HepG2 (cell line): Measurements from ENCODE around the gene TUBA4B. TPM values are rescaled to one million over a fixed set of nuclear protein-coding genes. Genes with fewer than 3 reads are reported as not detected.

Experiments used
- ATAC-seq: fragments of 200-7000 bp; cut with Tn5 transposase; 3 replicates; pipeline ENCODE4 v1.9.1; 2020; ENCODE audit warnings: mild to moderate bottlenecking, moderate library complexity
- BruUV-seq: library from RNA; stranded (reverse); fragments of 400-500 nt; replicated peaks from 2 replicates; lab custom pipeline; 2021; lab: Mats Ljungman, UMichigan
- CTCF ChIA-PET: fragments of 300-600 bp; formaldehyde crosslinking; extraction: SDS; loops from one replicate; lab custom pipeline; 2021; ENCODE audit warnings: low total read pairs, inconsistent platforms, low intra/inter-chr PET ratio; lab: Yijun Ruan, JAX
- POLR2A ChIA-PET: fragments of 350-600 bp; sonication (Branson Sonifier 250); formaldehyde crosslinking; loops from one replicate; lab custom pipeline; 2020; ENCODE audit warnings: antibody characterized with exemption, inconsistent platforms; lab: Yijun Ruan, JAX
- DNase-seq: peaks from one replicate; pipeline ENCODE4 v3.0.0-alpha.2; 2015; ENCODE audit warnings: low spot score
- FAIRE-seq: peaks from 3 replicates; lab custom pipeline; 2011; peaks lifted over from hg19 to GRCh38; lab: Jason Lieb, UNC
- H2AFZ ChIP-seq: one replicate; pipeline ENCODE4 v1.6.1; 2011; ENCODE audit warnings: low read length, inconsistent platforms
- H3K27ac ChIP-seq: fragments of 300-600 bp; 3 replicates; pipeline ENCODE4 v1.8.0; 2011; ENCODE audit warnings: mixed run types, mild to moderate bottlenecking, mixed read lengths, low read length, inconsistent platforms; ENCODE audit not compliant: insufficient read depth; ENCODE audit errors: extremely low read length
- H3K27me3 ChIP-seq, 2 experiments: fragments of 200-600 bp in 1 of 2; 2 replicates in 1 of 2; 3 replicates in 1 of 2; pipeline versions ENCODE4 v1.6.0 to v1.8.0; 2011; ENCODE audit warnings: low read length in 2 of 2, mild to moderate bottlenecking in 2 of 2, moderate library complexity in 2 of 2, inconsistent platforms in 1 of 2; ENCODE audit not compliant: insufficient read depth in 2 of 2, control insufficient read depth in 1 of 2
- H3K36me3 ChIP-seq, 2 experiments: fragments of 200-600 bp in 1 of 2; replicated peaks in 1 of 2; 2 replicates in 1 of 2; 3 replicates in 1 of 2; pipeline versions ENCODE4 v1.5.1 to v1.8.0; 2011; ENCODE audit warnings: low read length in 2 of 2, inconsistent platforms in 1 of 2; ENCODE audit not compliant: insufficient read depth in 2 of 2, control insufficient read depth in 1 of 2
- H3K4me1 ChIP-seq: 2 replicates; pipeline ENCODE4 v1.5.1; 2012; ENCODE audit warnings: low read length, inconsistent platforms; ENCODE audit not compliant: insufficient read depth
- H3K4me2 ChIP-seq: 2 replicates; pipeline ENCODE4 v1.6.0; 2011; ENCODE audit warnings: low read depth, low read length, inconsistent platforms
- H3K4me3 ChIP-seq, 3 experiments: fragments of 200-600 bp in 1 of 3; sonication (generic), shearing (Covaris generic) in 1 of 3; replicated peaks in 1 of 3; 2 replicates each; pipeline ENCODE4 v1.5.1; 2011 to 2016; ENCODE audit warnings: low read length in 3 of 3, inconsistent platforms in 2 of 3, low read depth in 2 of 3, mild to moderate bottlenecking in 2 of 3, control low read depth in 1 of 3, mixed read lengths in 1 of 3; ENCODE audit not compliant: insufficient read depth in 1 of 3
- H3K79me2 ChIP-seq: one replicate; pipeline ENCODE4 v1.6.1; 2011; ENCODE audit warnings: low read length, inconsistent platforms; ENCODE audit not compliant: insufficient read depth
- H3K9ac ChIP-seq: 2 replicates; pipeline ENCODE4 v1.6.0; 2011; ENCODE audit warnings: mild to moderate bottlenecking, low read depth, low read length, inconsistent platforms; ENCODE audit not compliant: insufficient read depth
- H3K9me3 ChIP-seq: 2 replicates; pipeline ENCODE4 v1.5.1; 2012; ENCODE audit warnings: mild to moderate bottlenecking, low read length
- H4K20me1 ChIP-seq: 2 replicates; pipeline ENCODE4 v1.6.0; 2011; ENCODE audit warnings: inconsistent platforms, mild to moderate bottlenecking, low read length, moderate library complexity; ENCODE audit not compliant: insufficient read depth
- BCL3 ChIP-seq: sonication (generic); formaldehyde crosslinking; IDR thresholded peaks from 2 replicates; pipeline ENCODE4 v1.5.1; 2020; ENCODE audit warnings: mild to moderate bottlenecking, missing genetic modification reagents, moderate library complexity
- FOXC1 ChIP-seq: sonication (generic); formaldehyde crosslinking; IDR thresholded peaks from 2 replicates; pipeline ENCODE4 v1.8.0; 2022; ENCODE audit warnings: mild to moderate bottlenecking, missing genetic modification reagents, borderline replicate concordance
- KAT8 ChIP-seq: IDR thresholded peaks from 2 replicates; pipeline ENCODE4 v1.6.1; 2016; ENCODE audit warnings: missing genetic modification reagents, missing compliant biosample characterization
- MLX ChIP-seq: IDR thresholded peaks from 2 replicates; pipeline ENCODE4 v1.6.1; 2016
- MYC ChIP-seq: sonication (generic); formaldehyde crosslinking; IDR thresholded peaks from 2 replicates; pipeline ENCODE4 v1.9.0; 2021; ENCODE audit warnings: missing genetic modification reagents, borderline replicate concordance
- NFRKB ChIP-seq: fragments of 450-650 bp; IDR thresholded peaks from 2 replicates; pipeline ENCODE4 v1.6.1; 2017
- POGZ ChIP-seq: sonication (generic); formaldehyde crosslinking; IDR thresholded peaks from 2 replicates; pipeline ENCODE4 v1.4.0; 2020; ENCODE audit warnings: mild to moderate bottlenecking, missing genetic modification reagents
- SOX6 ChIP-seq, 2 experiments: fragments of 450-650 bp in 1 of 2; sonication (generic) in 1 of 2; formaldehyde crosslinking in 1 of 2; IDR thresholded peaks; 2 replicates each; pipeline versions ENCODE4 v1.4.0 to v1.6.1; 2017 to 2020; ENCODE audit warnings: antibody characterized with exemption in 1 of 2, mild to moderate bottlenecking in 1 of 2, missing genetic modification reagents in 1 of 2
- ZFY ChIP-seq: sonication (generic); formaldehyde crosslinking; IDR thresholded peaks from 2 replicates; pipeline ENCODE4 v1.4.0; 2020; ENCODE audit warnings: missing genetic modification reagents
- ZMYM4 ChIP-seq: sonication (generic); formaldehyde crosslinking; IDR thresholded peaks from 2 replicates; pipeline ENCODE4 v1.8.1; 2023; ENCODE audit warnings: mild to moderate bottlenecking, missing genetic modification reagents
- ZNF230 ChIP-seq: sonication (generic); formaldehyde crosslinking; IDR thresholded peaks from 2 replicates; pipeline ENCODE4 v1.4.0; 2020; ENCODE audit warnings: mild to moderate bottlenecking, missing genetic modification reagents
- ZNF296 ChIP-seq: sonication (generic); formaldehyde crosslinking; conservative IDR thresholded peaks from 2 replicates; pipeline ENCODE4 v1.5.0; 2020; ENCODE audit warnings: mild to moderate bottlenecking, missing genetic modification reagents
- ZNF383 ChIP-seq: sonication (generic); formaldehyde crosslinking; IDR thresholded peaks from 2 replicates; pipeline ENCODE4 v1.4.0; 2020; ENCODE audit warnings: missing genetic modification reagents, mild to moderate bottlenecking, borderline replicate concordance
- ZNF501 ChIP-seq: sonication (generic); formaldehyde crosslinking; IDR thresholded peaks from 2 replicates; pipeline ENCODE4 v1.5.1; 2020; ENCODE audit warnings: mild to moderate bottlenecking, moderate library complexity, missing genetic modification reagents
- ZNF547 ChIP-seq: sonication (generic); formaldehyde crosslinking; IDR thresholded peaks from 2 replicates; pipeline ENCODE4 v1.5.1; 2020; ENCODE audit warnings: mild to moderate bottlenecking, missing genetic modification reagents
- ZNF558 ChIP-seq: sonication (generic); formaldehyde crosslinking; IDR thresholded peaks from 2 replicates; pipeline ENCODE4 v1.9.0; 2022; ENCODE audit warnings: mild to moderate bottlenecking, missing genetic modification reagents, borderline replicate concordance
- WGBS: methylation state at CpG from one replicate; pipeline ENCODE4 v1.1.6; 2017; ENCODE audit warnings: low lambda C conversion rate; 5-methylcytosine and 5-hydroxymethylcytosine counted together
- in situ Hi-C: cut with HindIII; loops from 2 replicates; pipeline ENCODE4 v1.10.0; 2017; ENCODE audit warnings: low pct_unique_long_range_greater_than_20kb; ENCODE audit not compliant: extremely low pct_ligation_motif_present
- intact Hi-C: fragments of 100-400 bp; cut with micrococcal nuclease; formaldehyde crosslinking; loops from one replicate; pipeline ENCODE4 v1.10.0; 2022; ENCODE audit not compliant: unreplicated experiment
- polyA plus RNA-seq, 8 experiments: library from polyadenylated mRNA; depleted of rRNA in 3 of 8; stranded (reverse) in 7 of 8; unstranded in 1 of 8; fragments of >200 nt; fragmentation: Illumina TruSeq in 4 of 8; extraction: Trizol in 4 of 8; gene quantifications; 2 replicates each; pipeline versions ENCODE4 v1.2.1 to v1.2.3, GENCODE V29; 2011 to 2016; ENCODE audit warnings: low read depth in 4 of 8, missing spikeins in 1 of 8, mixed read lengths in 1 of 8; ENCODE audit not compliant: insufficient read depth in 1 of 8
- total RNA-seq, 5 experiments: library from RNA; depleted of rRNA; stranded (reverse); fragments of >200 nt; fragmentation: Illumina TruSeq; extraction: Trizol; gene quantifications; 2 replicates each; pipeline ENCODE4 v1.2.3, GENCODE V29; 2016; ENCODE audit warnings: low read depth in 1 of 5
- TF ChIP-seq, protein P1 (sequence below): sonication (generic); formaldehyde crosslinking; IDR thresholded peaks from 2 replicates; pipeline ENCODE4 v1.9.0; 2022; ENCODE audit warnings: missing genetic modification reagents, mild to moderate bottlenecking, borderline replicate concordance
- TF ChIP-seq, protein P2 (sequence below): sonication (generic); formaldehyde crosslinking; IDR thresholded peaks from 2 replicates; pipeline ENCODE4 v1.8.0; 2022; ENCODE audit warnings: missing genetic modification reagents, mild to moderate bottlenecking, borderline replicate concordance

TUBA4B gene
- total and polyA plus RNA-seq, 2 of the 13 experiments (the other 11 are each of a cell fraction or from before 2014, with no cell fraction given) = 0.18 to 0.22 TPM

- peak; percentile 98 for FAIRE-seq
- in situ Hi-C loops = loop anchor here (5.0 kb wide), 1 partner anchor 127 kb away; the partner anchor contains the start of gene SLC23A3
- intact Hi-C loops = loop anchor here (1.0 to 10.0 kb wide), 4 partner anchors 122 to 242 kb away; partner anchors contain the start of gene CNPPD1
- TF ChIP-seq POGZ = 0 out of 2 replicates have a peak, but pooled peaks have one; percentile 44
- TF ChIP-seq MLX (CRISPR knock-in tag) = 0 out of 2 replicates have a peak, but pooled peaks have one; percentile 21
- TF ChIP-seq ZFY (CRISPR knock-in tag) = peak; percentile 50
- TF ChIP-seq, protein P1, sequence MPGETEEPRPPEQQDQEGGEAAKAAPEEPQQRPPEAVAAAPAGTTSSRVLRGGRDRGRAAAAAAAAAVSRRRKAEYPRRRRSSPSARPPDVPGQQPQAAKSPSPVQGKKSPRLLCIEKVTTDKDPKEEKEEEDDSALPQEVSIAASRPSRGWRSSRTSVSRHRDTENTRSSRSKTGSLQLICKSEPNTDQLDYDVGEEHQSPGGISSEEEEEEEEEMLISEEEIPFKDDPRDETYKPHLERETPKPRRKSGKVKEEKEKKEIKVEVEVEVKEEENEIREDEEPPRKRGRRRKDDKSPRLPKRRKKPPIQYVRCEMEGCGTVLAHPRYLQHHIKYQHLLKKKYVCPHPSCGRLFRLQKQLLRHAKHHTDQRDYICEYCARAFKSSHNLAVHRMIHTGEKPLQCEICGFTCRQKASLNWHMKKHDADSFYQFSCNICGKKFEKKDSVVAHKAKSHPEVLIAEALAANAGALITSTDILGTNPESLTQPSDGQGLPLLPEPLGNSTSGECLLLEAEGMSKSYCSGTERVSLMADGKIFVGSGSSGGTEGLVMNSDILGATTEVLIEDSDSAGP (CRISPR knock-in tag) = peak; percentile 65; the same call in 1 of the 2 replicates
- peak; percentile 73; the same call in 1 of the 2 replicates for TF ChIP-seq ZNF383
- no peak for TF ChIP-seq SOX6 (IDR thresholded peaks at IDR 0.05)
- peak; percentile 10; the same call in 1 of the 2 replicates for TF ChIP-seq SOX6 (CRISPR knock-in tag; IDR thresholded peaks at IDR 0.05)
- TF ChIP-seq ZNF230 (CRISPR knock-in tag) = peak; percentile 70; the same call in 1 of the 2 replicates
- peak; percentile 86; the same call in 1 of the 2 replicates for TF ChIP-seq BCL3 (CRISPR knock-in tag)
- TF ChIP-seq ZMYM4 (CRISPR knock-in tag) = peak; percentile 65; the same call in 1 of the 2 replicates
- TF ChIP-seq ZNF547 (CRISPR knock-in tag) = peak; percentile 83; the same call in 1 of the 2 replicates
- no peak; the same call in 1 of the 2 replicates for TF ChIP-seq ZNF558 (CRISPR knock-in tag)
- no peak for TF ChIP-seq ZNF296
- TF ChIP-seq FOXC1 = 0 out of 2 replicates have a peak, but pooled peaks have one; percentile 18
- peak; percentile 53 for TF ChIP-seq KAT8 (CRISPR knock-in tag)
- TF ChIP-seq MYC = peak; percentile 80
- TF ChIP-seq, protein P2, sequence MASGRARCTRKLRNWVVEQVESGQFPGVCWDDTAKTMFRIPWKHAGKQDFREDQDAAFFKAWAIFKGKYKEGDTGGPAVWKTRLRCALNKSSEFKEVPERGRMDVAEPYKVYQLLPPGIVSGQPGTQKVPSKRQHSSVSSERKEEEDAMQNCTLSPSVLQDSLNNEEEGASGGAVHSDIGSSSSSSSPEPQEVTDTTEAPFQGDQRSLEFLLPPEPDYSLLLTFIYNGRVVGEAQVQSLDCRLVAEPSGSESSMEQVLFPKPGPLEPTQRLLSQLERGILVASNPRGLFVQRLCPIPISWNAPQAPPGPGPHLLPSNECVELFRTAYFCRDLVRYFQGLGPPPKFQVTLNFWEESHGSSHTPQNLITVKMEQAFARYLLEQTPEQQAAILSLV (CRISPR knock-in tag) = peak; percentile 74; the same call in 1 of the 2 replicates
- TF ChIP-seq ZNF501 = peak; percentile 87
- TF ChIP-seq NFRKB = no peak
Measured at GRCh38 chr2:219298759-219299371, 45.8 kb downstream of the TUBA4B start.

More at GRCh38 chr2:219298759-219299371, 45.8 kb downstream of the TUBA4B start:
- Histone ChIP-seq H4K20me1 (no peaks in the 10 kb centered on the region; the same call in 1 of the 2 replicates), H3K36me3 (no peaks in the 10 kb centered on the region), H3K4me3 (peak overlapping the region; percentile 27 to 76 (median 45); a peak in 5 of 6 replicates), H3K9ac (peak overlapping the region; percentile 27; the same call in 1 of the 2 replicates), H3K27me3 (peaks cover 12 to 74% of the 10 kb centered on the region in 2 experiments), H3K4me2 (peak overlapping the region; percentile 99), H3K4me1 (peaks cover 36% of the 10 kb centered on the region), H2AFZ (peak overlapping the region; percentile 98), H3K79me2 (no peaks in the 10 kb centered on the region), H3K27ac (no peak overlapping the region), H3K9me3 (no peaks in the 10 kb centered on the region)
- 18% methylated on average over 15 of the region's 15 CpGs for WGBS
- ChIA-PET CTCF (interaction anchor here (0.8 to 2.9 kb wide), 6 partner anchors 21 to 241 kb away, joined by 3 to 28 read pairs (median 8); partner anchors contain the start of genes ANKZF1, ATG9A, DNAJB2 and NHEJ1), POLR2A (interaction anchor here (0.7 to 1.4 kb wide), 2 partner anchors 40 to 50 kb away, joined by 3 read pairs; no protein-coding TSS in a partner anchor)
- ATAC-seq = peak; percentile 70
- BruUV-seq = no TSS peak
- DNase-seq = peak; percentile 68
